HG03039 (cell line): ENCODE measurements around the gene SLC30A7.

Experiments
- ATAC-seq: cut with Tn5 transposase; IDR thresholded peaks from one replicate; pipeline ENCODE4 v1.9.1; 2021; ENCODE audit warnings: mild to moderate bottlenecking, moderate library complexity; ENCODE audit not compliant: unreplicated experiment

The SLC30A7 gene

GRCh38 chr1:100971021-100971420 lies 75.1 kb downstream of the SLC30A7 start:
- no peak for ATAC-seq

GRCh38 chr1:100972185-100972584 lies 76.3 kb downstream of the SLC30A7 start:
- ATAC-seq, result no peak

- no peak for ATAC-seq
These were observed 81.0 kb downstream of the SLC30A7 start for GRCh38 chr1:100976936-100977335.

GRCh38 chr1:100979631-100980030 lies 83.7 kb downstream of the SLC30A7 start:
- ATAC-seq, result no peak

DNA sequence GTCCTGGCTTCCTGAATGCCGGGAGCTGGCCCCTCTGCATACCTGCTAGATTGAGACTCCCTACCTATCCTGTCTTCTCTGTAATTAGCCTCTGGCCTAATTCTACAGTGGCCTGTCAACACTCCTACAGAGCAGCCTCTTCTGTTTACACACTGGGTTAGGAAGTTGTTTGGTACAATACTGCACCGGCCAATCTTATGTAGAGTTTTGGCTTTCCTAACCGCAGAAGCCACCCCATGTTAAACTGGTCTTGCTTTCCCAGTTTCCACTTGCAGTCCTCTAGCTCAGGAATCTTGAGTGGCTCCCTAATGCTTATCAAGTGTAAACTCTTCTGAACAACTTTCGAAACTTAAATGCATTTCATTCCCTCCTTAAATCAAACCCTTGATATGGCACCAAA lies 86.9 kb downstream of the SLC30A7 start:
- ATAC-seq, result no peak

- ATAC-seq, result no peak
These were observed 92.2 kb downstream of the SLC30A7 start for GRCh38 chr1:100988121-100988520.

GRCh38 chr1:100989306-100990077 lies 93.6 kb downstream of the SLC30A7 start:
- no peak for ATAC-seq

DNA sequence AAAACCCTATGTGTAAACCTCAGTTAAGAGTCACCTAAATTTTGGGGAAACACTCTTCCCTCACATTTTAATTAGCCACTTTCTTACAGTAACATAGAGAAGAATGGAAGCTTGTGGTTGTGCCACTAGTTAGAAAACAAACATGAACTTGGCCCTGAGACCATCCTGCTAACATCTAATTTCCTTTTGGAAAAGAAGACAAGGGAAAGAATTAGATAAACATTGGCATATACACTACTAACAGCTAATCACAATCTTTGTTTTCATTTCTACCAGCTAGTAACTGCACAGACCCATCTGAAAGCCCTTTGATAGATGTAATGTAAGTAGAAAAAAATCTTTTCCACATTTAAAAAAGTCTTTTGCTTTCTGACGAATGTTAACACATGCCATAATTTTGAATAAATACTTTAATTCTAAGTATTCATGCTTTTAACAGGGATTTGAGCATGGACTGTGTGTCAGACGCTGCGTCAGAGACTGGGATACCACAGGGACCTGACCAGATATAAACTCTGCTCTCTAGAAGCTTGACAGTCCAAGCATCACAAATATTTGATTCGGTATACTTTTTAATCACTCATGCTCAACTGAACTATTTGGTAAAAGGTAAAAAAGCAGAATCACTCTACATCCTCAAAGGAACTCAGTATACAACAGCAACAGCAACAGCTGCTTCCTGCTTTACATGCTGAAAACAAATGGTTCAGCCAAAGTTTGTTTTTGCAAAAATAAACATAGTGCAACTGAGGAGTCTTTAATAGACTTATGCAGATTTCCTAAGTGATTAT lies 99.5 kb downstream of the SLC30A7 start:
- ATAC-seq, result no peak

DNA sequence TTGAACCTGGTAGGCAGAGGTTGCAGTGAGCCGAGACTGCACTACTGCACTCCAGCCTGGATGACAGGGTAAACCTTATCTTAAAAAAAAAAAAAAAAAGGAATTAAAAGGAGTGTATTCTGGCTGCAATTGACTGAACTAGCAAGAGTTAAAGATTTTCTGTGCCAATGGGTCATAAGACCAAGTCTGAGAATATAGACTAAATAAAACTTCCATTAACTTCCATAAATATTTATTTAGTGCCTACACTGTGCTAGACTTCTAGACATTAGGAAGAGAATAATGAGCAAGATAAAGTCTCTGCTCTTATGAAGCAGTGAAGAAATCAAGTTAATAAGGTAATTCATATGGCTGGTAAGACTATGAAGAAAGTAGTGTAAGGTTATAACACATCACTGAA lies 102.5 kb downstream of the SLC30A7 start:
- ATAC-seq, result no peak

- no peak for ATAC-seq
These were observed 104.4 kb downstream of the SLC30A7 start for GRCh38 chr1:101000131-101000873.

DNA sequence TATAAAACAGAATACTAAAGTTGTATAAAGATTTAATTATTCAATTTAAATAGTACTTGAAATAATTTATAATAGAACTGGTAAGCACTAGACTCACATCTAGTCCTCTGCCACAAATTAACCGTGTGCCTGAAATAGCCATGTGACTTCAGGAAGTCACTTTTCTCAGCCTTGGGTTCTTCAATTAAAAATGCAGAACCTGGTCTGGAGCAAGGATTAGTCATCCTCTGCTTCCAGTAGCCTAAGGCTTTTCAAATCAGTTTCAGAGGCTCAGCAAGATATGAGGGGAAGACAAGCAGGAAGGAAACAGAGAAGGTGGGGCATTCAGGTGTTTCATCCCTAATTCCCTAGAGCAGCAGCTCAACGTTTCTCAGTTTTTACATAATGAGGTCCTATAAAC lies 106.7 kb downstream of the SLC30A7 start:
- no peak for ATAC-seq

DNA sequence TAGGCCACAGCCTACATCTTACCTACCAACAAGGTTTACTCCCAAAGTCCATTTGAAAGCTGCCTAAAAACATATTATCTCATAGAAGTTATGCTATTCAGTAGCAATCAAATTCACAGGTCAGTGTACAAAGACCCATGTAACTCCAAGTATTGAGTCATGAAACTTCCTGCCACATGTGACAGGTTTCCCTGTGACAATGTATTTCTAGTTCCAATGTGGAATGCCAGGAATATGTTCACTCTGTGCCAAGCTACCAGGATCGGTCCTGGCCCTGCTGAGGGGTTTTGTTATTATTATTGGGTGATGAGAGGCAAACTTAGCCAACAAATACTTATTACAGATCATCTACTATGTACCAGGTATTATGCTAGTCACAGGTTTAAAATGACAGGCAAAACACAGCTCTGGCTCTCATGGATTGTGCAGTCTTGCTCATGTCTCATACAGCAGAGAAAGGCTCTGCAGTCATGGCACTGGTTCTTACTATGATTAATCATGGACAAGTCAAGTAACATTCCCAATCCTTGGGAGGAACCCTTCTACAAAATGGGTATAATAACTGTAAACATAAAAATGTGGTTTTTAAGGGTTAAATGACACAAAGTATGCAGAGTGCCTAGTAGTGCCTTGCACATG lies 107.2 kb downstream of the SLC30A7 start:
- no peak for ATAC-seq

DNA sequence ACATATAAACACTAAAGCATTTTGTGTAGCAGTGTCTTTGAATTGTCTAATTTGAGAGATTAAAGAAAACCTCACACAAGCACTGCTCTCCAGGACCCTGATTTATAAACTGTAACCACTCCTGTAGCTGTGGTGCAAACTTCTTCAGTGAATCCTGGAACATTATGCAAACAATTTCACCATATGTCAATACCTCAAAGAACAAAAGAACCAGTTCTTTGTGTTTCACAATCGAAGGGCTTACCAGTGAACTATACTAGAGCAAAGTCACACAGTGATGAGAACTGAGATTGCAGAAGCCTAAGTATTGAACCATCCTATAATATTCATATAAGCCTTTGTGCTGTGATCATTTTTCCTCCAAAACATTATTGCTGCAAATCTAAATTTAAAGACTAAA lies 108.2 kb downstream of the SLC30A7 start:
- ATAC-seq, result peak; percentile 55

DNA sequence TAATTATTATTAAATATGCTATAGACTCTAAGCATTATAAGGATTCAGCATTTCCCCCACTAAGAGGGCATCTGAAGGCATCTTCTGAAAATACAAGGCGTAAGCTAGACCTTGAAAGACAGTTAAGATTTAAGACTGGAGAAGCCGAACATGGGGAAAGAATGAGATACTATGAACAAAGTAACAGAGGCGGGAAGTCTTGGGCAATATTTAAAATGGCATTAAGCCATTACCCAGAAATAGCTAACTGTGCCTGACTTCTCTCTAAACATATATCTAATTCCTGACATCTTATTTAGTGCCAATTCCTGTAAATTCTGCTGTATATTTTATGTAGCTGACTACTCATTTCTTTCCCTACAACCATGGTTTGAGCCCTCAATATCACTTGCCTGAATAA lies 108.8 kb downstream of the SLC30A7 start:
- no peak for ATAC-seq

DNA sequence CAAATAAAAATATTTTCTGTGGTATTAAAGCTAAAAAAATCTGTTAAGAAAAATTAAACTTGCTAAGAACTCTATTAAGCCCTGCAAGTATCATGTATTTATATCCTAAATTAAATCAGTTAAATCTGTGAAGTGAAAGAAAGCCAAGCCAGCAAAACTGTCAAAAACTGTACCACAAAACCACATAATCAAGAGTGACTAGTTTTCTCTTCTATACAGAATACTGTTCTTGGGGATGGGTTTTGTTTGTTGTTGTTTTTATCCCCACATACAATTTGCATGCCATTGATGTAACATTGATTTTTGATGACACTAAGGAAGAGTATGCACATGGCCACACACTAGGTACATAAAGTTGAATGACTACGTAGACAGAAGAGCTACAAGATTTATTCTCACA lies 109.3 kb downstream of the SLC30A7 start:
- ATAC-seq, result no peak

DNA sequence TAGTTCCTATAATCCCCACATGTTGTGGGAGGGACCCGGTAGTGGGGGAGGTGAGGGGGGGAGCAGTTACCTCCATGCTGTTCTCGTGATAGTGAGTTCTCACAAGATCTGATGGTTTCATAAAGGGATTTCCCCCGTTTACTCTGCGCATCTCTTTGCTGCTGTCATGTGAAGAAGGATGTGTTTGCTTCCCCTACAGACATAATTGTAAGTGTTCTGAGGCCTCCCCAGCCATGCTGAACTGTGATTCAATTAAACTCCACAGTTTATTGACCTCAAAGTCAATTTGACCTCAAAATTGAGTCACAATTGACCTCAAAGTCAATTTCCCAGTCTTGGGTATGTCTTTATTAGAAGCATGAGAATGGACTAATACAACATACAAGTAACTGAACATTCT lies 110.0 kb downstream of the SLC30A7 start:
- no peak for ATAC-seq

DNA sequence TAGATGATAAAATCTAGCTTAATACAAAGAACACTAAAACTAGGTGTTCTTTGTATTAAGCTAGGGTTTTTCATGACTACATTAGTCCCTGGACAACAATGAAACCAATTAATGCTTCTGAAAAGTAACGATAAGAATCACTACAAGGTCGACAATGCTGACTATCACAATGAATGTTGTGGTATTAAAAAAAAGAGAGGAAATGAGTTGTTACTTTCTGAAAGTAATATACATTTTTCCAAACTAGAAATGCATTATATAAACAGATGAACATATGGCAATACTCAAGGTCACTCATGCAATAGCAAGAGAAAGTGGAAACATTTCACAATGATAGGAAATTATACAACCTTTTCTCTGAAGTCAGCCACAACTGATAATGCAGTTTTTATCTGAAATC lies 110.7 kb downstream of the SLC30A7 start:
- ATAC-seq, result no peak

DNA sequence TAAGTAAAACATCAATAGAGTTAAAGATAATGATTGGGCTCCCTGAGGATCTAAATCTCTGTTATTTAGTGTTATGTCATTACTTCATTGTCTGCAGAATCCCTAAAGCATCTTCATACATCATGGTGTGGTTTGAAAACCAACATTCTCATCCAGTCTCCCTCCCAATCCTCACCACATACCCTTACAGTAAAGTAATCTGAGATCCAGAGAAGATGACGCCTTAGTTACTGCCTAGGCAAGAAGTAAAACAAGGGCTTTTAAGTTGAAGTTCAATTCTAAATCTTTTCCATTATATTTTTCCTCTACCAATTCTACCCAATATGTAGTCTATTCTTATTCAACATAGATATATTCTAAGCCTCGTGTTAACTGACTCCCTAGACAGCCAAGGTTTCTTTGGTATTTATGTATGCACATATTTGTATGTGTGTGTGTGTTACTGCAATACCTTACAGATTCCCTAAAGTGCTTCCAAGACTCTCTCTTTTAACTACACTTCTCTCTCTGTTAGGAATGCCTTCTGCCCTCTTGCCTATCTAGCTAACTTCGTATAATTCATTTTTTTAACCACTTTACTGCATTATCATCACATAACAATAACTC lies 112.4 kb downstream of the SLC30A7 start:
- no peak for ATAC-seq

DNA sequence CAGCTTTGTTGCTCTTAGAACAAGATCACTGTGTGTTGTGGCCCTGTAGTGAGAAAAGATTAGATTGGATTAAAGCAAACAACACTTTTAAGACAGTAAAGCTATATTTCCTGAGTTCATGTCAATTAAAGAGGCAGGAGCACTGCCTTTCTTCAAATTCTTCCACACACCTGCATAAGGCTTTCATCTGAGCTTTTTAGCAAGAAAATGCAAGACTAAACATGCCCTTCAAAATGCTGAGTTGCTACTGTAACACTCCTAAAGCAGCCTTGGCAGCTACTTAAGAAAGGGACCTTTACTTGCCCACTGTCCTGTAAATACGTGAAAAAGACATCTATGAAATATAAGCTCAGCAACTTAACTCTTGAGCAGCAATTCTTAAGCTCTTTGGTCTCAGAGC lies 117.9 kb downstream of the SLC30A7 start:
- no peak for ATAC-seq

GRCh38 chr1:101017448-101017847 lies 121.6 kb downstream of the SLC30A7 start:
- no peak for ATAC-seq

DNA sequence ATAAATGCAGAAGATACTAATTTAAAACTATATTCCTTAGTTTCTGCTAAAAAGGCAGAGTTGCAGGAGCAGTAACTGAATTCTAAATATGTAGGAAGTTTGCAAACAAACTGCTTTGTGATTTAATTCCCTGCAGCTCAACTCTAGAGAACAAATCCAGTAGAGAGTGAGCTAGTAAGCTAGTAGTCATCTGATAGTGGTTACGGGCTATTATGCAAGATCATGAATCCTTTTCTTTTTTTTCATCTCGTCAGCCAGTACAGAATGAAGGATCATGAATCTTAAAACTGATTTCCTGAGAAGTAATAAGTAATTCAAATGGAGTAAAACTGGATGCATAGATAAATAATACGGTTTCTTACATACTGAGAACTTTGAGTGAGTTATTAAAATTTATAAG lies 126.4 kb downstream of the SLC30A7 start:
- no peak for ATAC-seq
